ACC112 (cell line): ENCODE data around the gene IFI27L2.

Experiments
- H2AFZ ChIP-seq: fragments of 200-600 bp; sonication (generic); one replicate; pipeline ENCODE4 v1.6.0; 2017; ENCODE audit warnings: antibody characterized with exemption, low read length; ENCODE audit not compliant: unreplicated experiment
- H3K27ac ChIP-seq: fragments of 200-600 bp; sonication (generic); 2 replicates; pipeline ENCODE4 v1.5.1; 2014; ENCODE audit warnings: low read depth, mild to moderate bottlenecking, antibody characterized with exemption, low read length, moderate library complexity
- H3K27me3 ChIP-seq: fragments of 200-600 bp; sonication (generic); 2 replicates; pipeline ENCODE4 v1.6.1; 2014; ENCODE audit warnings: mild to moderate bottlenecking, antibody characterized with exemption, low read length, moderate library complexity, mixed read lengths; ENCODE audit not compliant: insufficient read depth
- H3K36me3 ChIP-seq: fragments of 200-600 bp; sonication (generic); 2 replicates; pipeline ENCODE4 v1.6.1; 2016; ENCODE audit warnings: mild to moderate bottlenecking, antibody characterized with exemption, low read length, moderate library complexity, mixed read lengths; ENCODE audit not compliant: insufficient read depth
- H3K4me1 ChIP-seq: fragments of 200-600 bp; sonication (generic); one replicate; pipeline ENCODE4 v1.6.1; 2016; ENCODE audit warnings: low read length, mixed read lengths; ENCODE audit not compliant: insufficient read depth, unreplicated experiment, control insufficient read depth
- H3K4me3 ChIP-seq: fragments of 200-600 bp; sonication (generic); 2 replicates; pipeline ENCODE4 v1.5.1; 2014; ENCODE audit warnings: mild to moderate bottlenecking, low read depth, low read length
- H3K79me2 ChIP-seq: fragments of 200-600 bp; sonication (generic); one replicate; pipeline ENCODE4 v1.6.0; 2016; ENCODE audit warnings: low read length; ENCODE audit not compliant: control insufficient read depth, unreplicated experiment, insufficient read depth

Gene IFI27L2

DNA sequence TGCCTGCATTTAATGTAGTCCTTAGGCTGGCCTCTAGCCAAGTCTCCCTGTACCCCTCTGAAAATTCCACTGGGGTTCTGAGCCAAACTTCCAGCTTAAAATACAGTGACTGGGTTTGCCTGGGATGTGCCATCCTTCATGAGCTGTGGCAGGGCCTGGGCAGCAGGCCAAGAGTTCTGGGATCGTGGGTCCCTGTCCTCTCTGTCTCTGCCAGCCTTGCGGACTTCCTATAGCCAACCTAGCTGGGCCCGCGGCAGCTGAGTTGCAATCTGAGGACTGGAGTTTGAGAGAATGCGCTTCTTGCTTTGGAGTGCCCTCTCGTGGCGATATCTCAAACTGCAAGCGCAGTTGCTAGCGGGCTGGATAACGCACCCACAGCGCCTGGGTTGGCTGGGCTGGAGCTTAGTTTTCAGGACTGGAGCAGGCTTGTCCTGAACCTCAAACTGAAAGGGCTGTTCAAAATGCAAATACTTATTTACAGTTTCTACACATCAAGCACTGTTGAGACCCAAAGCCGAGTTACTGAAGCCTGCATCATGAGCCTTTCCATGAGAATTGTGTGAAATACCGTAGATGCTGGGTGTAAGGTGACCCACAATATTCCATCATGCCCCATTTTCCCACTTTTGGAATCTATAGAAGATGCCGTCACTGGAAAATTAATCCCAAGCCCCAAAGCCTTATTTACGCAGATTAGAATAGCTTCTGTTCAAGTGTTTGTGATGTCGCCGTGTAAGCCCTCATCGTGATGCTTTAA lies 7.3 kb upstream of the IFI27L2 start:
- H3K27ac ChIP-seq, result no peak overlapping the region
- H2AFZ ChIP-seq, result no peak overlapping the region
- H3K36me3 ChIP-seq, result no peaks in the 10 kb centered on the region
- no peak overlapping the region for H3K4me3 ChIP-seq
- H3K79me2 ChIP-seq, result no peaks in the 10 kb centered on the region
- H3K27me3 ChIP-seq, result no peaks in the 10 kb centered on the region
- no peaks in the 10 kb centered on the region for H3K4me1 ChIP-seq

DNA sequence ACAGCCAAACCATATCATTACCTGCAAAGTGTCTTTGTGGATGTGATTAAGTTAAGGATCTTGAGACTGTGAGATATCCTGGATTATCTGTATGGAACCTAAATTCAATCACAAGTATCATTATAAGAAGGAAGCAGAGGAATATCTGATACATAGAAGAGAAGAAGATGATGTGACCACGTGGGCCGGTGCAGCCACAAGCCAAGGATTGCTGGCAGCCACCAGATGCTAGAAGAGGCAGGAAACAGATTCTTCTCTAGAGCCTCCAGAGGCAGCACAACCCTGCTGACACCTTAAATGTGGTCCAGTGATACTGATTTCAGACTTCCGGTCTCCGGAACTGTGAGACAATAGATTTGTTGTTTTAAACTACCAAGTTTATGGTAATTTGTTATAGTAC lies 6.1 kb upstream of the IFI27L2 start:
- no peak overlapping the region for H3K4me3 ChIP-seq
- H3K36me3 ChIP-seq, result no peaks in the 10 kb centered on the region
- no peaks in the 10 kb centered on the region for H3K27me3 ChIP-seq
- no peak overlapping the region for H3K27ac ChIP-seq
- H3K79me2 ChIP-seq, result no peaks in the 10 kb centered on the region
- H3K4me1 ChIP-seq, result no peaks in the 10 kb centered on the region
- H2AFZ ChIP-seq, result no peak overlapping the region

GRCh38 chr14:94132285-94132887 lies 3.0 kb upstream of the IFI27L2 start:
- Histone ChIP-seq H3K36me3 (no peaks in the 10 kb centered on the region), H3K79me2 (peaks cover 4% of the 10 kb centered on the region), H3K27me3 (no peaks in the 10 kb centered on the region), H3K27ac (no peak overlapping the region), H2AFZ (no peak overlapping the region), H3K4me1 (peaks cover 7% of the 10 kb centered on the region), H3K4me3 (no peak overlapping the region)

DNA sequence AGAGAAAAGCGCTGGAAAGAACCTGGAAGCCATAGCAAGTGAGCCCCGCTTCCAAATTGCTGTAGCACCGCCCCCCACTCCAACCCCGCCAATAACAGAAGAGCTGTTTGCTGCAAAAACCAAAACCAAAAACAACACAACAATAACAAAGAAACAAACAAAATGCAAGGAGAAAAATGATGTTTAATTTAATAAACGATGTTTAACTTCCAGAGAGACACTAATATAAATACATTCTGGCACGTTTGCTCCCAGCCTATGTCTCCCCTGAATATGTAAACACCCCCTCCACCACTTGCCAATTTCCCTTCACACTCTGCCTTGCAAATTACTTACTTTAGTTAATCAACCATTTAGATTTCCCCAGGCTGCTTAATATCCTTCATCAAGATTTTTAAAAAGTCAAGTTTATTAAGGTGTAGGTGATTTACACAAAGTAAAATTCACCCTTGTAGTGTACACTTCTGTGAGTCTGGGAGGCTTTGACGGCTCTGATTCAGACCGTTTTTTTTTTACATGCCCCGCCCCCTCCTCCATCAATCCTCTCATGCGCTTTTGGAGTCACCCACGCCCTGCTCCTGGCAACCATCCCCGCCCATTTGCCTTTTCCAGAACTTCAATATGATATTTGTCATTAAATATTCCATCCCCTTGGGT lies 482 bp upstream of the IFI27L2 start:
- H3K4me3 ChIP-seq, result peak overlapping the region; percentile 88
- H3K27ac ChIP-seq, result peak overlapping the region; percentile 39; the same call in 1 of the 2 replicates
- H3K27me3 ChIP-seq, result no peaks in the 10 kb centered on the region
- peaks cover 7% of the 10 kb centered on the region for H3K4me1 ChIP-seq
- H2AFZ ChIP-seq, result peak overlapping the region; percentile 87
- peaks cover 4% of the 10 kb centered on the region for H3K79me2 ChIP-seq
- no peaks in the 10 kb centered on the region for H3K36me3 ChIP-seq

GRCh38 chr14:94128216-94128839 lies 1.1 kb downstream of the IFI27L2 start:
- no peaks in the 10 kb centered on the region for H3K27me3 ChIP-seq
- no peak overlapping the region for H3K27ac ChIP-seq
- H2AFZ ChIP-seq, result no peak overlapping the region
- H3K36me3 ChIP-seq, result no peaks in the 10 kb centered on the region
- H3K4me1 ChIP-seq, result peaks cover 7% of the 10 kb centered on the region
- peak overlapping the region; percentile 88 for H3K4me3 ChIP-seq
- H3K79me2 ChIP-seq, result peaks cover 4% of the 10 kb centered on the region

GRCh38 chr14:94127330-94127729 lies 2.1 kb downstream of the IFI27L2 start:
- no peaks in the 10 kb centered on the region for H3K27me3 ChIP-seq
- H2AFZ ChIP-seq, result no peak overlapping the region
- H3K79me2 ChIP-seq, result peaks cover 4% of the 10 kb centered on the region
- no peak overlapping the region for H3K4me3 ChIP-seq
- H3K27ac ChIP-seq, result no peak overlapping the region
- H3K36me3 ChIP-seq, result no peaks in the 10 kb centered on the region
- peaks cover 7% of the 10 kb centered on the region for H3K4me1 ChIP-seq

- Histone ChIP-seq H3K79me2 (peaks cover 4% of the 10 kb centered on the region), H2AFZ (no peak overlapping the region), H3K4me3 (no peak overlapping the region), H3K36me3 (no peaks in the 10 kb centered on the region), H3K27ac (no peak overlapping the region), H3K27me3 (no peaks in the 10 kb centered on the region), H3K4me1 (peaks cover 10% of the 10 kb centered on the region)
Observed at GRCh38 chr14:94126800-94127199, 2.6 kb downstream of the IFI27L2 start.

DNA sequence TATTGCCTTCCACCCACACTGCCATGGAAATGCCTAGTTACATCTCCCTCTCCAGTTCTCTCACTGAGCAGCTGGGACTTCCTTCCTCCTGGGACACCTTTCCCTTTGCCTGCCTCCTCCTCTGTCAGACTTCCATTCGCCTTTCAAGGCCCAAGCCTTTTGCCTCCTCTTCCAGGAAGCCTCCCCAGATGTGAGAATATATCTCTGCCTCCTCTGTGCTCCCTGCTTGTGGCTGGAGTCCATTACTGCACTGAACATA lies 3.1 kb downstream of the IFI27L2 start:
- Histone ChIP-seq H3K27me3 (no peaks in the 10 kb centered on the region), H3K79me2 (peaks cover 4% of the 10 kb centered on the region), H3K36me3 (no peaks in the 10 kb centered on the region), H2AFZ (no peak overlapping the region), H3K4me1 (peaks cover 15% of the 10 kb centered on the region), H3K27ac (no peak overlapping the region), H3K4me3 (no peak overlapping the region)

DNA sequence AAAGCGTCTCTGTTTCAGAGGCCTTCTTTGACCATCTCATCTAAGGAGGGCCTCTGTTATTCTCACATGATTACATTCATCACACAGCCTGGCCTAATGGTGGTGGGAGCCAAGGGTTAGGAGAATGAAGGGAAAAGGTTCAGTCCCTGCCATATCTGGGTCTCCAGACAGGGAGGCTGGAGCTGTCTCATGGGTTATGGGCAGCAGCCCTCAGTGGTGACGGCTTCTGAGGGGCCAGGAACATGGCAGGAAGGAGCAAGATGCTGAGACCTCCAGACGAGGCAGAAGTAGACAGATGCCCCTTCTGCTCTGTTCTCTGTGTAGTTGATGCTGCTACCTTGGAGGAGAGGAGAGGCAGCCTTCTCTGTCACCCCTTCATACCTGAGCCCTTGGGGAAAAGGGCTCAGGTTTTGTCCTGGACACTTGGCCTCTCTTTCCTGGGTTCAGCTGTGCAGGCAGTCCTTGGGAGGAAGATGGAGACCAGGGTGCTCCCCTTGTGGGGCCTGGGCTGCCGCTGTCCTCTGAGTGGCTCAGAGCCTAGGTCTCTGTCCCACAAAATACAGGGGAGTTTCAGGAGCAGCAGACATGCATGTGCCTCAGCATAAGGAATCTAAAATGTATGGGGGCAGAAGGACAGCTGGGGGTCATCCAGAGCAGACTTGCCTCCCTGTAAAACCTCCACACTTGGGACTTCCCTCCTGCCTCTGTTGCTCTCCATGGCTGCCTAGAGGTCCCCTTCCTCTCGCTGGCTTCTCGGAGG lies 3.6 kb downstream of the IFI27L2 start:
- H3K36me3 ChIP-seq, result no peaks in the 10 kb centered on the region
- peaks cover 4% of the 10 kb centered on the region for H3K79me2 ChIP-seq
- H2AFZ ChIP-seq, result no peak overlapping the region
- no peak overlapping the region for H3K27ac ChIP-seq
- H3K4me1 ChIP-seq, result peaks cover 20% of the 10 kb centered on the region
- no peak overlapping the region for H3K4me3 ChIP-seq
- H3K27me3 ChIP-seq, result no peaks in the 10 kb centered on the region

DNA sequence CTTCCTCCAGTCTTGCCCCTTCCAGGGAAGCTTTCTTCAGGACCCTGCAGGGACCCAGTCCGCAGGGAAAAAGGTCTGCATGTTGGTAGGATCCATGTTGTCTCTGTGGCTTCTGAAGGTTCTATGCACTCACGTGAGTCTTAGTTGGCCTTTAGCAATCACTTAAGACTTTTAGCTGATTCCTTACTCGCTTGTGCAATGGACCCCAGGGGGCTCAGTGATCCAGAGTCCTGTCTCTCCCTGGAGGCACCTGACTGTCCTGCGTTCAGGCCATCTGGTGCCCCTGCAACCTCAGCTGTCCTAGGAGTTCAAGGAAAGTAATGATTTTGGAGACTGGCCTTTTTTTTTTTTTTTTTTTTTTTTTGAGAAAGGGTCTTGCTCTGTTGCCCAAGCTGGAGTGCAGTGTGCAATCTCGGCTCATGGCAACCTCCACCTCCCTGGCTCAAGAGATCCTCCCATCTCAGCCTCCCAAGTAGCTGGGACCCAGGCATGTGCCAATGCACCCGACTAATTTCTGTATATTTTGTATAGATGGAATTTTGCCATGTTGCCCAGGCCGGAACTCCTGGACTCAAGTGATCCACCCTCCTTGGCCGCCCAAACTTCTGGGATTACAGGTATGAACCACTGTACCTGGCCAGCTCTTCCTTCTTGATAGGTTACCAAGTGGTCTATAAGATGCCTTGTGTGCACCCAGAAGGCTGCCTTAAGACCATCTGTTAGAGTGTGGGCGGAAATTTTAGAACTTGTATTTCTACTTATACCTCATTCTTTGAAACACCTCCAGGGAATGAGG lies 4.6 kb downstream of the IFI27L2 start:
- peaks cover 3% of the 10 kb centered on the region; the same call in 1 of the 2 replicates for H3K36me3 ChIP-seq
- no peak overlapping the region for H2AFZ ChIP-seq
- H3K79me2 ChIP-seq, result peaks cover 4% of the 10 kb centered on the region
- no peak overlapping the region for H3K4me3 ChIP-seq
- H3K4me1 ChIP-seq, result peaks cover 25% of the 10 kb centered on the region
- no peak overlapping the region for H3K27ac ChIP-seq
- H3K27me3 ChIP-seq, result no peaks in the 10 kb centered on the region
